ENCODE results near the gene RBM47.

DNA sequence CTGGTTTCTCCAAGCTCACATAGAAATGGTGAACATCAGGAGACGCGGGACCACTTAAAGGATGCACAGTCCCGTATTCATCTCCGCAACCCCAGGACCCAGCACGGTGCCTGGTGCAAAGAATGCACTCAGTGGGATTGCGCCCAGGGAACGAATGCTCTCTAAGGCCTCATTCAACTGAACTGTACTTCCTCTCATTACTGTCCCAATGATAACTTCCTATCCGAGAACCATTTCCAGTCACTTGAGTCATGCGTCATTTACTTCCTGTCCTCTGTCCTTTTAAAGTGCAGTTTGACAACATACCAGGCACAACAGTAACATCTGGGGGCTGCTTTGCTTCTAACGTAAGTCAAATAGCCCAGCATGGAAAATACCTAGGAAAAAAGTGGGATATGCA is 75.7 kb downstream of the RBM47 start:
- no peak for TF ChIP-seq CTCF (IDR thresholded peaks at IDR 0.05)
- no peak for TF ChIP-seq POLR2A (IDR thresholded peaks at IDR 0.05; ENCODE audit: low read depth)
- peak in 1 of 2 donors; percentile 44 for TF ChIP-seq POLR2AphosphoS5 (IDR thresholded peaks at IDR 0.05)
- TF ChIP-seq EP300 (IDR thresholded peaks at IDR 0.05), result no peak

All from esophagus muscularis mucosa (tissue), 4 donors.